ENCODE results near the gene SLC25A22. TPM values are rescaled to one million over a fixed set of nuclear protein-coding genes. Genes with fewer than 3 reads are reported as not detected.
A peak's percentile ranks its signal among the peaks of the same experiment; 100 is the strongest.

SLC25A22 gene
- total RNA-seq, 1 donor from 2014 or later, result 14.7 TPM

DNA sequence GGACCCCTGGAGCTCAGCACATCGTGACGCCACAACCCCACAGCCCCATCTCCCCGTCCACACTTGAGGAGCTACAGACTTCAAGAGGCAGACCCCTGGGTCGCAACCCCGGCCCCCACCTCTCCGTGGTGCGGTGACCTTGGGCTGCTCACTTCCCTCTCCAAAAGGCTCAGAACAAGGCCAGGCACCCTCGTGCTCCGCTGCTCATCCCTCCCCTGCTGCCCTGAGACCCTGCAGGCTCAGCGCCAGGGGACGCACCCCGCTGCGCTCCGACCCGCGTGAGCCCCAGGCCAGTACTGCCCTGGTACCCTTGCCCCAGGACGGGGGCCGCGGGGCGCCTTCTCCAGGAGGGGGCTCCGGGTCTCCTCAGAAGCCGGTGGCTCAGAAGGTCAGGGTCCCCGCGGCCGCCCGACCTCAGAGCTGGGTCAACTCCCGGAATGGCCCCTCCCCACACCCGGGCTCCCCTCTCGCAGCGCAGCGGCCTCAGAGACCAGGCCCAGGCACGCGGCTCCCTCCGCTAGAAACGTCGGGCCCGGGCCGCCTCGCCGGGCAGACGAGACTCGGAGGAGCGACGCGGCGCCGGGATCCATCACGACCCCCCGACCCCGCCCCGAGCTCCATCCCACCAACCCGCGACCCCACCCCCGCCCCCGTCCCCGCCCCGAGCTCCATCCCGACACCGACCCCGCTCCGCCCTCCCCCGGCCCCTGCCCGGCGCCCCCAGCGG, 21.4 kb downstream of the SLC25A22 start:
- DNase-seq (ENCODE audit: low spot score in 2 of 2) (no peak), FAIRE-seq (no peak)

DNA sequence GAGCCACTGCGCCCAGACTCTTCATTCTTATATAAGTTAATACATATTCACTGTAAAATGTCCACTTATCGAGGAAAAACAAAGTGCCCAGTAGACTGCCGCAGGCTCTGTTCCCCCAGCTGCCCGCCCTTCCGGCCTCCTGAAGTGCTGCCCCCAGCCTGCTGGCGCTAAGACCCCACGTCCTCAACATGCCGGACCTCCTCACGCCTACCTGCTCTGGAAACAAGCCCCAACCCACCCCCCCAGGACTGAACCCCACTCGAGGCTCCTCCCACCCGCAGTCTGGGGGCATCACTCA, 21.9 kb downstream of the SLC25A22 start:
- DNase-seq (ENCODE audit: low spot score in 2 of 2) (no peak), FAIRE-seq (no peak)

- DNase-seq (ENCODE audit: low spot score in 2 of 2) (no peak), FAIRE-seq (no peak)
These were observed 23.0 kb downstream of the SLC25A22 start for GRCh38 chr11:774873-775592.

DNA sequence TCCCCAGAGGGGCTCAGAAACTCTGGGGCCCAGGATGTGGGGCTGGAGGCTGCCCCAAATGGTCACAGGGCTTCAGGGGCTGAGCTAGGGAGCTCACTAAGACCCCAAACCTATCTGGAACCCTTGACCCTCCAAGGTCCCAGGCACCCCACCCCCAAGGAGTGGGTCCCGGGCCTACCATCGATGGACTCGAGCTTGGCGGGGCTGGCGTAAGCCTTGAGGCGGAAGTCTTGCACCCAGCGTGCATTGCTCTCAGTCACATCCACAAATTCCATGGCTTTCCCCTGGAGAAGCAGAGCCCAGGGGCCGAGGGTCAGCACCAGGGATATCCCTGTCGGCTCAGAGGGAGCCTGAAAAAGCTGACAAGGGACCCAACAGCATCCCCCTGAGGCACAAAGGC, 24.3 kb downstream of the SLC25A22 start:
- no peak for DNase-seq (ENCODE audit: low spot score in 2 of 2)
- FAIRE-seq, result no peak

- no peak for FAIRE-seq
- DNase-seq (ENCODE audit: low spot score in 2 of 2), result no peak
These were observed 24.7 kb downstream of the SLC25A22 start for GRCh38 chr11:773425-773824.

DNA sequence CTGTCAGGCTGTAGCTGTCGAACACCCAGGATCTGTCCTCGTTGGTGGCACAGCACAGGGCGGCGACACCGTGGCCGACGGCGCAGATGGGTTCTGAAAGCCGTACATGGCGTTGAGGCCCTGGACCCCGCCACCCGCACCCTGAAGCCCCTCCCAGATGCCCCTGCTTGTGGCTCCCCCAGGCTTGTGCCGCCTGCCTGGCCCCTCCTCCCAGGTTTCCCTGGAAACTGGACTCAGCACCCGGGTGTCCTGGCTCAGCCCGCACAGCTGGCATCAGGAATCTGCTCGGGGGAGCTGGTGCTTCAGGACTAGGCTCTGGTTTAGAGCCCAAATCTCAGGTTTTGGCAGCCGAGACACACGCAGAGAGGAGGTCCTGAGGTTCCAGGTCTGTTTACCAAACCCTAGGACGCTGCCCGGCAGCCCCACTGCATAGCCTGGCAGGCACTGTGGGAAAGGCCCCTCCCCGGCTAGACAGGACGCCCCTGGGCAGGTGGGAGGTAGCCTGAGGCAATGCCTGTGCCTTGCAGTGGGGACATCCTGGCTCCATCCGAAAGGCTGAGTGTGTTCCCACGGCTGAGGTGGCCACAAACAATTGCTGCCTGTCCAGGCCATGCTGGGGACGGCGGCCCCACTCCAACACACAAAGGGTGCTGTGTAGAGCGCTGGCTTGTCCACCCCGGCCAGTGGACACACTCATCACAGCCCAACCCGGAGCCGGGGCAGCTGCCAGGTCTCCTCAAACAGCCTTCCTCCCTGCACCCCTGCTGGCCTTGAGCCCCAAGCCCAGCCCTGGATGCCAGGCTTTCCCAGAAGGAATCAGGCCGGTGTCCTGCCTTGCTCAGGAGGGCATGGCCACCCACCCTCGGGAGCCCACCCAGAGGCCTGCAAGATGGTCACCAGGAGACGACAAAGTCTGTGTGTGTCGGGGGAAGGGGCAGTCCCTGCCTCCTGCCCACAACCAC, 25.4 kb downstream of the SLC25A22 start:
- DNase-seq (ENCODE audit: low spot score in 2 of 2) (peak; percentile 86 to 90), FAIRE-seq (no peak)

DNA sequence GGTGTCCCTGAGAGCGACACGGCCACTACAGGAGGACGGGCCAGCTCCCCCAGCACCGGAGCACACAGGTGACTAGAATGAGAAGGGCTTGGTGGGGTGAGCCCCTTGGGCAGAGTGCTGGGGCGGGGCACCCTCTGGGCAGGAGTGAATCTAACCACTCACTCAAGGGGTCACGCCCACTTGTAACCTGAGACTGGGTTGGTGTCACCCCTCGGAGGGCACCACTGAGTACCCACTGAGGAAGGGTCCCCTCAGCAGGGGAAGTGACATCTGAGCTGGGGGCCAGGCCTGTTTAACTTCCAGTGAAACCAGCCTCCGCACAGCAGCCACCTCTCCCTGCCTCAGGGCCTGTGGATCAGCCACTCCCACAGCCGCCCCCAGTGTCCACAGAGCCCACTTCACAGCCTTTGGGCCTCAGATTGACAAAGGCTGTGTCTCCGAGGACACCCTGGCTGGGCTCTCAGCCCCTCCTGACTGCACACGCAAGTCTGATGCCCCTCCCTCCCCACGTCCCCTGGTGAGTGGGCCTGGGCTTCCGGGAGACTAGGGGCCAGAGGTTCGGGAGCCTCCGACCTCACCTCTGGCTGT, 26.4 kb downstream of the SLC25A22 start:
- DNase-seq (ENCODE audit: low spot score in 2 of 2) (no peak), FAIRE-seq (no peak)

DNA sequence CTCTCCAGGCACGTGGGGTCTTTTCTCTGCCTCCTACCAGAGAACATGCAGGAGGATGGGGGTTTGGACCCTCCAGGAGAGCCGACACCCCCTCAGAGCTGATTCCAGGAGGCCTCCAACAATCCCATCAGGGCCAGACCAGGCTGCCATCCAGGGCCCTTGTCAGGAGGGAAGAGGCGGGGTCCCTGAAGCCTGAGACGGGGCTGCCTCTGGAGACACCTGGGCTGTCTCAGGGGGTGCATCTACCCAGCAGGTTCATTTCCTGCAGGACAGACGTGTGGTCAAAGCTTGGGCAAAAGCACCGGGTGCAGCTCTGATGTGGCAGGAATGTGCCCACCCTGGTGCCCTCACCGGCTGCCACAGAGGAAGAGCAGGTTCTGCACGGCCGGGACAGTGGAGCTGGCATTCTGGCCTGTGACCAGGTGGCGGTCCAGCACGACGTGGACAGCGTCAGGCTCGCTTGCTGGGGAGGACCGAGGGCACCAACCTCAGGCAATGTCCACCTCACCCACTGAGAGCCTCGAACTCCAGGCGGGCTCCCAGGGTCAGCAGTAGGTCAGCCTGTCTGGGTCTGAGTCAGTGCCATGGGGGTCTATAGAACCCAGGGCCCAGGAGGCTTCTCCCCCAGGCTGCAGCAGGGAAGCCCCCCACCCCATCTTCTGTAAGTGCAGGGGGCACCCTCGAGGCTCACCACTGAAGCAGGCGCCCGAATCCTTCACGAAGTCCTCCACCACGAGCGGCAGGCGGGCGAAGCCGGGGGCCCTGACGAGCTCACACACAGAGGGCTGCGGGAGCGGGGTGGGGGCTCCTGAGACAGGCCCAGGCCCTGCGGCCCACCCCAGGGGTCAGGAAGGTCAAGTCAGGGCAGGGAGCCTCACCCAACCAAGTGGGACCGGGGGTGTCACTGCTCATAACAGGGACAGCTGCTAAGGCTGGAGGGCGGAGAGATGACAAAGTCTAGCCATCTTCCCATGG, 27.2 kb downstream of the SLC25A22 start:
- FAIRE-seq, result no peak

GRCh38 chr11:769887-770641, 28.0 kb downstream of the SLC25A22 start:
- DNase-seq (ENCODE audit: low spot score in 2 of 2) (no peak), FAIRE-seq (no peak)

More for the DNA sequence above, 27.2 kb downstream of the SLC25A22 start:
- no peak for DNase-seq (ENCODE audit: low spot score in 2 of 2)

DNA sequence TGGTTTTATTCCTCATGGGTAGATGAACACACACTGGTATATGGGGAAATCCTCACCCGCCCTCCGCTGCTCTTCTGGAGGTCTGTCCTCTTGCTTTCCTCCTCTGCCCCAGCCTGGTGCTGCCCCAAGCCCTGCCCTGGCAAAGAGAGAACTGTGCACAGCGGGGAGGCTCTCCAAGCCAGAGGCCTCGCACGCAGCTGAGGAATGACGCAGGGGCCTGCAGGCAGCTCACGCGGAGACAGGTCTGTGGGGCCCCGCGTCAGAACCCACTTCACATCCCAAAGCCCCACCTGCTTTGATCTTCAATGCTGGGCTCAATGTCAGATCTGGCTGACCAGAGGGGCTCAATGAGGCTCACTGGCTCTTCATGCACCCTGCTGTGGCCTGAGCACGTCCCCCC, 30.8 kb downstream of the SLC25A22 start:
- DNase-seq (ENCODE audit: low spot score in 2 of 2) (no peak), FAIRE-seq (no peak)

DNA sequence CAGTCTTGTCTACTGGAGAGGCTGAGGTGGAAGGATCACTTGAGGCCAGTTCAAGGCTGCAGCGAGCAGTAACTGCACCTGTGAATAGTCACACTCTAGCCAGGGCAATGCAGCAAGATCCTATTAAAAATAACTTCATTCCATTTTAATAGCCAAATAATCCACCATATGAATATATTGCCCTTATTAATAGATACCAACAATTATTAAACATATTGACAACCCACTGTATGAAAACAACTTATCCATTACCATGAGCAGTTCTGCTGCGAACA, 31.2 kb downstream of the SLC25A22 start:
- FAIRE-seq (no peak), DNase-seq (ENCODE audit: low spot score in 2 of 2) (no peak)

DNA sequence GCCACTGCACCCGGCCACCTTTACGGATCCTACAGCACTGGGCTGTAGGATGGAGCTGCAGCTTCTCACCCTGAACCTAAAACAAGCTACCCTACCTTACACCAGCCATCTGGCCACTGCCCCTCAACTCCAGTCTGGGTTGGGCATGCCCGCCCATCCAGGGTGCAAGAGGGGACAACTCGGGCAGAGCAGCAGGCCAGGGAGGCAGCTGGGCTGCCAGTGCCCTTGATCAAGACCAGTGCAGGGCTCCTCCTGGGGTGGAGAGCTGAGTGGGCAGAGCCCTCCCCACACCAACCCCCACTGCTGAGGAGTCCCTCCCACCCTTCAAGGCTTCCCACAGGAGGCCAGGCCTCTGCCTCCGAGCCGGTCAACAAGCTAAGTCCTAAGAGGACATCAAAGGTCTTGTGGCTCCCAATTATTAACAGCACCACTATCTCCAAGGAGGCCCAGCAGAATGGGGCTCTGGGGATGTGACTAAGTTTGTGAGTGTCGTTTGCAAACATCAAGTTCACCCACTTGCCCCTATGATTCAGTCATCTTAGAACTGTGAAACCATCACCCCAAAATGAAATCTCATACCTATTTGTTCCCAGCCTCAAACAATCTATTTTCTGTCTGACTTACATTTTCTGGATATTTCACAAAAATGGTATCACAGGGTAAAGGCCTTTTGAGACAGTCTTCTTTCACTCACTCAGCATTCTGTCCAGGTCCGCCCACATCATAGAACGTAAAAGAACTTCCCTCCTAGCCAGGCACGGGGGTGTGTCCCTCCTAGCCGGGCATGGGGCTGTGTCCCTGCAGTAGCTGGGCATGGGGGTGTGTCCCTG, 31.8 kb downstream of the SLC25A22 start:
- DNase-seq (ENCODE audit: low spot score in 2 of 2) (no peak), FAIRE-seq (no peak)

DNA sequence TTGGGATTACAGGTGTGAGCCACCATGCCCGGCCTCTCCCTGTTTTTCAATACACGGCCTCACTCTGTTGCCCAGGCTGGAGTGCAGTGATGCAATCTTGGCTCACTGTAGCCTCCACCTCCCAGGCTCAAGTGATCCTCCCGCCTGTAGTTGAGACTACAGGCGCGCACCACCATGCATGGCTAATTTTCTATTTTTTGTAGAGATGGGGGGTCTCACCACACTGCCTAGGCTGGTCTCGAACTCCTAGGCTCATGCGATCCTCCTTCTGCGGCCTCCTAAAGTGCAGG, 32.3 kb downstream of the SLC25A22 start:
- DNase-seq (ENCODE audit: low spot score in 2 of 2) (no peak), FAIRE-seq (no peak)

- no peak for FAIRE-seq
- DNase-seq (ENCODE audit: low spot score in 2 of 2), result peak; percentile 71 to 74
These were observed 32.9 kb downstream of the SLC25A22 start for GRCh38 chr11:765025-765801.

- FAIRE-seq, result no peak
- DNase-seq (ENCODE audit: low spot score in 2 of 2), result no peak
These were observed 33.6 kb downstream of the SLC25A22 start for GRCh38 chr11:764322-765024.

DNA sequence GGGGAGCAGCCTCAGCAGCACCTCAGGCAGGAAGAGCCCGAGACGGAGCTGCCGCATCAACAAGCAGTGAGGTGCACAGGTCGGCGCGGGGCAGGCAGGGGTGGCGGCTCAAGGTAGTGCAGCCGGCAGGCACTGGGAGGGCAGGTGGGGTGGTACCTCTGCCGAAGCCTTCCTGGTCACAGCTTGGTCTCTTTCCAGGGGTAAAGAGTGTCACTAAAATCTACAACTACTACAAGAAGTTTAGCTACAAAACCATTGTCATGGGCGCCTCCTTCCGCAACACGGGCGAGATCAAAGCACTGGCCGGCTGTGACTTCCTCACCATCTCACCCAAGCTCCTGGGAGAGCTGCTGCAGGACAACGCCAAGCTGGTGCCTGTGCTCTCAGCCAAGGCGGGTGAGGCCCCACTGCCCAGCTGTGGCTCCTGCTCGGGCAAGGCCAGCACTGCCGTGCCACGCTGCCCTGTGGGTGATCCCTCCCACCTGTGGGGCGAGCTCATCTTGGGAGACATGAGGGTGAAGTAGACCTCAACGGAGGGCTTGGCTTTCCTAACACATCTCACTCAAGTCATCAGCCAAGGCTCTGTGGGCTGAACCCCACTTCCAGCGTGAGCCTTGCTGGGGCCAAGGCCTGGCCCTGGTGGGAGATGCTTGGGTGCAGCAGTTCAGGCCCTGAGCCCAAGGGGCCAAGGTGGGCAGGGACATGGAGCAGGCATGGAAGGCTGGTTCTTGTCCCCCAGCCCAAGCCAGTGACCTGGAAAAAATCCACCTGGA, 34.3 kb downstream of the SLC25A22 start:
- DNase-seq (ENCODE audit: low spot score in 2 of 2) (no peak), FAIRE-seq (no peak)
